Measurements from ENCODE around the gene OOSP4B. TPM values are rescaled to one million over a fixed set of nuclear protein-coding genes. Genes with fewer than 3 reads are reported as not detected.
"Not testable (repeated sequence)": the region's sequence is repeated elsewhere in the genome, so short reads cannot be mapped to it uniquely, and the experiment has no call there.

Gene OOSP4B
- total RNA-seq, 4 donors from 2014 or later = not detected

DNA sequence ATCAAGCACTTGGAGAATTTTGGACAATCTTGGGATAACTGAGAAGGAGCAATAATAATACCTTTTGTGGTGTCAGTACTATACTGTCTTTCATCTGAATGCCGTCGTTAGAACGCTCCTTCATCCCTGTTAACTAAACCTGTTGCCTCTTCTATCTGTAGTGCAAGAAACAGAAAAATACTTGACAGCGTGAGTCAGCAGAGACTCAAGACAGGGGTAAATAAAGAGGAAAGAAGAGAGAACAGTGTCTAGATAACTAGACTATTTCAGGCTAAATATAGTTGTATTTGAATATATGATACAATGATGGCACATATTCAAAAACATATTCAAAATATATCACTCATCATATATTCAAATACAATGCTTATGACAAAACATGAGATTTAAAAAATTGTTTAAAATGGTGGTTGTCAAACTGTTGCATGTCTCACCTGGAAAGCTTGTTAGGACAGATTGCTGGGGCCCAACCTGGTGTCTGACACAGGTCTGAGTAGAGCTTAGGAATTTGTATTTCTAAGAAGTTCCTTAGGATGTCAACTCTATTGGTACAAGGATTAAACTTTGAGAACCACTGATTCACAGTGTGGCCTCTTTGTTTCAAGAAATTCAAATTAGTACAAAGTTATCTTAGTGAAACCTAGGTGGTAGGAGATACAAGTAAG is 35.7 kb upstream of the OOSP4B start:
- WGBS = 93% methylated on average over 4 of the region's 4 CpGs
- no peaks in the 10 kb centered on the region for H3K27me3 ChIP-seq

DNA sequence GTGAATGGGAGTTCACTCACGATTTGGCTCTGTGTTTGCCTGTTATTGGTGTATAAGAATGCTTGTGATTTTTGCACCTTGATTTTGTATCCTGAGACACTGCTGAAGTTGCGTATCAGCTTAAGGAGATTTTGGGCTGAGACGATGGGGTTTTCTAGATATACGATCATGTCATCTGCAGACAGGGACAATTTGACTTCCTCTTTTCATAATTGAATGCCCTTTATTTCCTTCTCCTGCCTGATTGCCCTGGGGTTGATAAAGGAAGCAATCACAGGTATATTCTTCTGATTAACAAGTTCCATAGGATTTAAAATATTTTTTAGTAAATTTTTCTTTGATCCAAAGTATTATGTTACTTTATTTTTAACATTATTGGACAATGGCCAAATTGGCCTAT is 34.9 kb upstream of the OOSP4B start:
- H3K27ac ChIP-seq (replicated peaks in 1 of 4); H3K9me3 ChIP-seq; H3K4me3 ChIP-seq; DNase-seq (ENCODE audit: extremely low spot score); H3K27me3 ChIP-seq; H3K36me3 ChIP-seq; H3K4me1 ChIP-seq; intact Hi-C loops (cut with DNase I): not testable (repeated sequence)
- 57% methylated on average over 4 of the region's 4 CpGs for WGBS

More for the DNA sequence above, 35.7 kb upstream of the OOSP4B start:
- no peak overlapping the region for H3K4me3 ChIP-seq
- no peaks in the 10 kb centered on the region for H3K4me1 ChIP-seq
- no peak overlapping the region for H3K27ac ChIP-seq (replicated peaks in 1 of 4)
- intact Hi-C loops (cut with DNase I) = no loop called here
- DNase-seq (ENCODE audit: extremely low spot score) = no peak
- H3K9me3 ChIP-seq = no peaks in the 10 kb centered on the region
- no peak for TF ChIP-seq POLR2A (IDR thresholded peaks at IDR 0.05; ENCODE audit: low read depth)
- TF ChIP-seq POLR2AphosphoS5 (IDR thresholded peaks at IDR 0.05) = no peak
- TF ChIP-seq, protein P1, sequence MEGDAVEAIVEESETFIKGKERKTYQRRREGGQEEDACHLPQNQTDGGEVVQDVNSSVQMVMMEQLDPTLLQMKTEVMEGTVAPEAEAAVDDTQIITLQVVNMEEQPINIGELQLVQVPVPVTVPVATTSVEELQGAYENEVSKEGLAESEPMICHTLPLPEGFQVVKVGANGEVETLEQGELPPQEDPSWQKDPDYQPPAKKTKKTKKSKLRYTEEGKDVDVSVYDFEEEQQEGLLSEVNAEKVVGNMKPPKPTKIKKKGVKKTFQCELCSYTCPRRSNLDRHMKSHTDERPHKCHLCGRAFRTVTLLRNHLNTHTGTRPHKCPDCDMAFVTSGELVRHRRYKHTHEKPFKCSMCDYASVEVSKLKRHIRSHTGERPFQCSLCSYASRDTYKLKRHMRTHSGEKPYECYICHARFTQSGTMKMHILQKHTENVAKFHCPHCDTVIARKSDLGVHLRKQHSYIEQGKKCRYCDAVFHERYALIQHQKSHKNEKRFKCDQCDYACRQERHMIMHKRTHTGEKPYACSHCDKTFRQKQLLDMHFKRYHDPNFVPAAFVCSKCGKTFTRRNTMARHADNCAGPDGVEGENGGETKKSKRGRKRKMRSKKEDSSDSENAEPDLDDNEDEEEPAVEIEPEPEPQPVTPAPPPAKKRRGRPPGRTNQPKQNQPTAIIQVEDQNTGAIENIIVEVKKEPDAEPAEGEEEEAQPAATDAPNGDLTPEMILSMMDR (IDR thresholded peaks at IDR 0.05) = no peak
- no peak for TF ChIP-seq EP300 (IDR thresholded peaks at IDR 0.05)
- H3K36me3 ChIP-seq = no peaks in the 10 kb centered on the region

DNA sequence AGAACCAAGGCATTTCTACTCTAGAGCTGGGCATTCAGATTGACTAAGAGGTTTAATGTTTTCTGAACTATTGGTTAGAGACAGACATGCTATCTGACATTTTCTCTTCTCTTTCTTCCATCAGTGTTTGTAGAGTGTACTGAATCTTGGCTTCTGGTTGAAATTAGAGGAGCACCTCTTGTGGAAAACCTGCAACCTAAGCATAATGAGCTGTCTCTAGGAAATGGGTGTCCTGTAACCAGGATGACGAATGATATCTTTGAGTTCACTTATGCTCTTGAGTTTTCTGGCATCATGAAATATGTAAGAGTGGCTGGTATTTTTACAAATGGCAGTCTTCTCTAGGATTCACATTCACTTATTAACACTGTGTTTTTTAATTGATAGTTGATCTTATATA is 33.8 kb upstream of the OOSP4B start:
- no peaks in the 10 kb centered on the region for H3K27me3 ChIP-seq

DNA sequence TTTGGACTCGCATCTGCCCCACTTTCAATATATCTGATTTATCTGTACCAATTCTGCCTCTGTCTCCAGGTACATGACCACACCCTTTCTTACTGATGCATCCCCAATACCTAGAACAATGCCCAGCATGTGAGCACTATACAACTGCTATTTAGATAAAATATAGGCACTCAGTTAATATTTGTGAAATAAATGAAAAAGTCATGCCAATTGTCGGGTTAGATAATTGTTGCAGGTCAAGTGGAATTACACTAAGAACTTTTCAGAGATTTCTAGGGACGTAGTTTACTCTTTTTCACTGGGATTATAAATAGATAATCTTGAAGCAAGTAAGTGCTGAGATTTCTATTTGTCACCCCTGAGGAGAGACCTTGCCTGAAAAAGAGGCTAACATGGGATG is 32.6 kb upstream of the OOSP4B start:
- Histone ChIP-seq H3K4me3 (no peak overlapping the region), H3K36me3 (no peaks in the 10 kb centered on the region), H3K4me1 (no peaks in the 10 kb centered on the region), H3K9me3 (peaks cover 0 to 2% (median 0%) of the 10 kb centered on the region in 4 donors), H3K27ac (replicated peaks in 1 of 4) (no peak overlapping the region), H3K27me3 (no peaks in the 10 kb centered on the region)
- WGBS = 85% methylated on average over 3 of the region's 3 CpGs
- no peak for DNase-seq (ENCODE audit: extremely low spot score)
- intact Hi-C loops (cut with DNase I) = no loop called here
- TF ChIP-seq, protein P1 (IDR thresholded peaks at IDR 0.05) = no peak
- no peak for TF ChIP-seq POLR2A (IDR thresholded peaks at IDR 0.05; ENCODE audit: low read depth)
- TF ChIP-seq EP300 (IDR thresholded peaks at IDR 0.05) = no peak
- TF ChIP-seq POLR2AphosphoS5 (IDR thresholded peaks at IDR 0.05) = no peak

More for the DNA sequence above, 33.8 kb upstream of the OOSP4B start:
- intact Hi-C loops (cut with DNase I) = no loop called here
- no peak for DNase-seq (ENCODE audit: extremely low spot score)
- H3K36me3 ChIP-seq = no peaks in the 10 kb centered on the region
- H3K4me3 ChIP-seq = no peak overlapping the region
- 91% methylated on average over 1 of the region's 1 CpG for WGBS
- no peaks in the 10 kb centered on the region for H3K9me3 ChIP-seq
- no peak overlapping the region for H3K27ac ChIP-seq (replicated peaks in 1 of 4)
- TF ChIP-seq POLR2A (IDR thresholded peaks at IDR 0.05; ENCODE audit: low read depth) (no peak), POLR2AphosphoS5 (IDR thresholded peaks at IDR 0.05) (no peak), EP300 (IDR thresholded peaks at IDR 0.05) (no peak)
- TF ChIP-seq, protein P1 (IDR thresholded peaks at IDR 0.05) = no peak
- no peaks in the 10 kb centered on the region for H3K4me1 ChIP-seq

DNA sequence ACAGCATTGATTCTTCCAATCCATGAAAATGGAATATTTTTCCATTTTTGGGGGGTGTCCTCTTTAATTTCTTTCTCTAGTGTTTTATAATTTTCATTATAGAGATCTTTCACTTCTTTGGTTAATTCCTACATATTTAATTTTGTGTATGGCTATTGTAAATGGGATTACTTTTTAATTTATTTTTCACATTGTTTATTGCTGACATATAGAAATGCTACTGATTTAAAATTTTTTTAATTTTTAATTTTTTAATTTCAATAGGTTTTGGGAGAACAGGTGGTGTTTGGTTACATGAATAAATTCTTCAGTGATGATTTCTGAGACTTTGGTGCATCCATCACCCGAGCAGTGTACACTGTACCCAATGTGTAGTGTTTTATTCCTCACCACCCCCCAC is 26.6 kb upstream of the OOSP4B start:
- no peak for DNase-seq (ENCODE audit: extremely low spot score)
- no peaks in the 10 kb centered on the region for H3K27me3 ChIP-seq
- no peaks in the 10 kb centered on the region for H3K4me1 ChIP-seq
- no peaks in the 10 kb centered on the region for H3K36me3 ChIP-seq
- H3K4me3 ChIP-seq = no peak overlapping the region
- TF ChIP-seq EP300 (IDR thresholded peaks at IDR 0.05) (no peak), POLR2A (IDR thresholded peaks at IDR 0.05; ENCODE audit: low read depth) (no peak), POLR2AphosphoS5 (IDR thresholded peaks at IDR 0.05) (no peak)
- TF ChIP-seq, protein P1 (IDR thresholded peaks at IDR 0.05) = no peak
- intact Hi-C loops (cut with DNase I) = no loop called here
- peaks cover 0 to 12% (median 4%) of the 10 kb centered on the region in 4 donors for H3K9me3 ChIP-seq
- 88% methylated on average over 1 of the region's 1 CpG for WGBS
- no peak overlapping the region for H3K27ac ChIP-seq (replicated peaks in 1 of 4)
